ENCODE data around the gene CHSY1.

CHSY1 gene

GRCh38 chr15:101269479-101270223 is 17.8 kb upstream of the CHSY1 start:
- DNase-seq: no peak

GRCh38 chr15:101267320-101268104 is 15.7 kb upstream of the CHSY1 start:
- no peak for DNase-seq

GRCh38 chr15:101266787-101267186 is 14.9 kb upstream of the CHSY1 start:
- no peak for DNase-seq

GRCh38 chr15:101266034-101266433 is 14.2 kb upstream of the CHSY1 start:
- no peak for DNase-seq

GRCh38 chr15:101264911-101265641 is 13.2 kb upstream of the CHSY1 start:
- DNase-seq: no peak

- DNase-seq: no peak
Measured at GRCh38 chr15:101264011-101264410, 12.2 kb upstream of the CHSY1 start.

- DNase-seq: no peak
Measured at GRCh38 chr15:101262551-101262950, 10.7 kb upstream of the CHSY1 start.

GRCh38 chr15:101258238-101259144 is 6.6 kb upstream of the CHSY1 start:
- peak; percentile 83 for DNase-seq

GRCh38 chr15:101256757-101257156 is 4.9 kb upstream of the CHSY1 start:
- DNase-seq: peak; percentile 37

- peak; percentile 28 for DNase-seq
Measured at GRCh38 chr15:101255615-101256241, 3.9 kb upstream of the CHSY1 start.

GRCh38 chr15:101255051-101255395 is 3.2 kb upstream of the CHSY1 start:
- DNase-seq: peak; percentile 49

- no peak for DNase-seq
Measured at GRCh38 chr15:101254157-101255050, 2.6 kb upstream of the CHSY1 start.

- no peak for DNase-seq
Measured at GRCh38 chr15:101252836-101253235, 988 bp upstream of the CHSY1 start.

GRCh38 chr15:101250873-101251829 is 697 bp downstream of the CHSY1 start:
- DNase-seq: peak; percentile 75

GRCh38 chr15:101250341-101250831 is 1.5 kb downstream of the CHSY1 start:
- DNase-seq: no peak

- no peak for DNase-seq
Measured at GRCh38 chr15:101248274-101248673, 3.6 kb downstream of the CHSY1 start.

GRCh38 chr15:101246824-101247745 is 4.8 kb downstream of the CHSY1 start:
- DNase-seq: no peak

- no peak for DNase-seq
Measured at GRCh38 chr15:101246391-101246790, 5.5 kb downstream of the CHSY1 start.
